NCI-H226 (cell line): ENCODE data around the gene B3GAT1.
A peak's percentile ranks its signal among the peaks of the same experiment; 100 is the strongest.

Source experiments
- DNase-seq: peaks from one replicate; pipeline ENCODE4 v3.0.0-alpha.2; 2015

The B3GAT1 gene

DNA sequence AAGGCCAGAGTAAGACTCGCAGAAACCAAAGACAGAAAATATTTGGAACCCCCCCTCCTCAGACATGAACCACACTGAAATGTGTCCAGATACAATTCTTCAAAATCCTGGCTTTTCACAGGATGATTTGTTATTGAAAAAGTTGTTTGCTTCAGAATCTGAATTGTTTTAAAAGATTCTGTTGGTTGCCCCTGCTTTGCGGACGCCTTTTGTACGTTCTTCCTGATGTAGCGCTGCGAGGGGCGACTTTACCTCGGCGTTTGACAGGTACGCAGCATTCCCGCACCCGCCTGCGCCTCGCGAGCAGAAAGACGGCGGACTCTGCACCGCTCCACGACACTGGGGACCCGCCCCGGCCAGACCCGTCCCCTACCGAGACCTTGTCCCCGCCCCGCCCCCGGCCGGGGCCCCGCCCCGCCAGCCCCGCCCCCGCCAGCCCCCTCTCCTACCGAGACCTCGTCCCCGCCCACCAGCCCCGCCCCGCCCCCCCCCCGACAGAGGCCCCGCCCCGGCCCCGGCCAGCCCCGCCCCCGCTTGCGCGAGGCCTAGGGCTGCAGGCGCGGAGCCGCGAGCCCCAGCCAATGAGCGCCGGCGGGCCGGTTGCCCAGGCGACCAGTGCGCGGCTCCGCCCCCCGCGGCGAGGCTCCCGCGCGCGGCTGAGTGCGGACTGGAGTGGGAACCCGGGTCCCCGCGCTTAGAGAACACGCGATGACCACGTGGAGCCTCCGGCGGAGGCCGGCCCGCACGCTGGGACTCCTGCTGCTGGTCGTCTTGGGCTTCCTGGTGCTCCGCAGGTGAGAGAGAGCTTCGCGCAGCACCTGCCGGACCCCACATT is 80.5 kb downstream of the B3GAT1 start, which contains the start of gene GLB1L2:
GLB1L2 (plus strand) TSS at position 635 of the 835 bp plus-strand sequence; CDS start at position 709, 74 bp downstream.
- DNase-seq = peak; percentile 39

GRCh38 chr11:134330611-134331353 is 81.3 kb downstream of the B3GAT1 start:
- no peak for DNase-seq
